Caki2 (cell line): ENCODE data around the gene SLC45A3. TPM values are rescaled to one million over a fixed set of nuclear protein-coding genes. Genes with fewer than 3 reads are reported as not detected.
A peak's percentile ranks its signal among the peaks of the same experiment; 100 is the strongest.

Experiments used
- DNase-seq: peaks from one replicate; pipeline ENCODE4 v3.0.0-alpha.2; 2015; ENCODE audit warnings: low read depth
- in situ Hi-C: cut with HindIII; loops from 2 replicates; pipeline ENCODE4 v1.10.0; 2016; ENCODE audit warnings: low sequenced_read_pairs, low pct_unique_long_range_greater_than_20kb, mixed read lengths
- total RNA-seq: library from RNA; depleted of rRNA; stranded (reverse); fragments of >200 nt; shearing (Covaris generic); gene quantifications from 2 replicates; pipeline ENCODE4 v1.2.3, GENCODE V29; 2014; ENCODE audit warnings: low replicate concordance; rRNA removed

SLC45A3 gene
- total RNA-seq, 1 experiment from 2014 or later, result 2.3 TPM

GRCh38 chr1:205626216-205626615 lies 54.1 kb downstream of the SLC45A3 start:
- DNase-seq, result no peak
- in situ Hi-C loops, result no loop called here

GRCh38 chr1:205623646-205624045 lies 56.7 kb downstream of the SLC45A3 start:
- in situ Hi-C loops, result no loop called here
- DNase-seq, result no peak

- in situ Hi-C loops, result no loop called here
- DNase-seq, result no peak
These were observed 60.0 kb downstream of the SLC45A3 start for GRCh38 chr1:205620269-205620668.

- DNase-seq, result peak; percentile 44
- in situ Hi-C loops, result no loop called here
These were observed 60.9 kb downstream of the SLC45A3 start for GRCh38 chr1:205619376-205619775.

GRCh38 chr1:205616563-205617293 lies 63.6 kb downstream of the SLC45A3 start:
- DNase-seq, result peak; percentile 71
- in situ Hi-C loops, result no loop called here

- in situ Hi-C loops, result no loop called here
These were observed 64.5 kb downstream of the SLC45A3 start for GRCh38 chr1:205615789-205616188.

GRCh38 chr1:205613854-205614412 lies 66.4 kb downstream of the SLC45A3 start:
- no peak for DNase-seq
- in situ Hi-C loops, result no loop called here

More at GRCh38 chr1:205615789-205616188, 64.5 kb downstream of the SLC45A3 start:
- no peak for DNase-seq

- in situ Hi-C loops, result no loop called here
- DNase-seq, result no peak
These were observed 67.8 kb downstream of the SLC45A3 start for GRCh38 chr1:205612556-205612955.

GRCh38 chr1:205612104-205612503 lies 68.2 kb downstream of the SLC45A3 start:
- no peak for DNase-seq
- in situ Hi-C loops, result no loop called here

- DNase-seq, result no peak
- in situ Hi-C loops, result no loop called here
These were observed 69.3 kb downstream of the SLC45A3 start for GRCh38 chr1:205610901-205611466.

GRCh38 chr1:205610036-205610435 lies 70.3 kb downstream of the SLC45A3 start:
- in situ Hi-C loops, result no loop called here

More at GRCh38 chr1:205610036-205610435, 70.3 kb downstream of the SLC45A3 start:
- DNase-seq, result no peak

Other genes with a start within 250 kb of the SLC45A3 start
- gene BLACAT1, start 224.5 kb downstream of the SLC45A3 start, total RNA-seq, result 0.07 and 0.78 TPM in 2 replicates
- 4.5 and 17.4 TPM in 2 replicates for gene CDK18, start 175.8 kb downstream of the SLC45A3 start, total RNA-seq
- gene ELK4, start 48.5 kb downstream of the SLC45A3 start, total RNA-seq, result 6.2 and 16.1 TPM in 2 replicates
- gene NUCKS1, start 69.7 kb upstream of the SLC45A3 start, total RNA-seq, result 106 and 109 TPM in 2 replicates
- 2.0 and 4.0 TPM in 2 replicates for gene RAB29, start 95.0 kb upstream of the SLC45A3 start, total RNA-seq
- 4.7 and 15.0 TPM in 2 replicates for gene SLC41A1, start 132.7 kb upstream of the SLC45A3 start, total RNA-seq
- gene PM20D1, start 169.6 kb upstream of the SLC45A3 start, total RNA-seq, result not detected in 2 replicates